NT2/D1 (cell line): Measurements from ENCODE around the gene ZNF516.

Experiments
- DNase-seq: peaks from one replicate; pipeline ENCODE4 v3.0.0-alpha.2; 2011; ENCODE audit warnings: low read depth, low spot score
- H3K27me3 ChIP-seq: 2 replicates; pipeline ENCODE4 v1.6.0; 2011; ENCODE audit warnings: mild to moderate bottlenecking; ENCODE audit not compliant: insufficient read length, insufficient read depth
- H3K36me3 ChIP-seq: 2 replicates; pipeline ENCODE4 v1.6.1; 2011; ENCODE audit warnings: mild to moderate bottlenecking, low read length, mixed read lengths; ENCODE audit not compliant: insufficient read depth, insufficient read length
- H3K4me1 ChIP-seq: 2 replicates; pipeline ENCODE4 v1.5.1; 2011; ENCODE audit not compliant: insufficient read depth, insufficient read length
- H3K4me3 ChIP-seq: 2 replicates; pipeline ENCODE4 v1.5.1; 2011; ENCODE audit warnings: low read depth; ENCODE audit not compliant: insufficient read length
- H3K9ac ChIP-seq: 2 replicates; pipeline ENCODE4 v1.6.0; 2011; ENCODE audit warnings: low read depth; ENCODE audit not compliant: insufficient read length
- H3K9me3 ChIP-seq: 2 replicates; pipeline ENCODE4 v1.5.1; 2011; ENCODE audit warnings: mild to moderate bottlenecking, low read length; ENCODE audit not compliant: insufficient read depth
- SUZ12 ChIP-seq: IDR thresholded peaks from 2 replicates; pipeline ENCODE4 v1.6.1; 2011; ENCODE audit not compliant: insufficient read length, insufficient read depth; ENCODE audit errors: extremely low read depth
- YY1 ChIP-seq: IDR thresholded peaks from 2 replicates; pipeline ENCODE4 v1.6.1; 2011; ENCODE audit not compliant: insufficient read length, insufficient read depth
- ZNF274 ChIP-seq: IDR thresholded peaks from 2 replicates; pipeline ENCODE4 v1.6.1; 2011; ENCODE audit warnings: mild to moderate bottlenecking, low read depth, low read length

The ZNF516 gene

DNA sequence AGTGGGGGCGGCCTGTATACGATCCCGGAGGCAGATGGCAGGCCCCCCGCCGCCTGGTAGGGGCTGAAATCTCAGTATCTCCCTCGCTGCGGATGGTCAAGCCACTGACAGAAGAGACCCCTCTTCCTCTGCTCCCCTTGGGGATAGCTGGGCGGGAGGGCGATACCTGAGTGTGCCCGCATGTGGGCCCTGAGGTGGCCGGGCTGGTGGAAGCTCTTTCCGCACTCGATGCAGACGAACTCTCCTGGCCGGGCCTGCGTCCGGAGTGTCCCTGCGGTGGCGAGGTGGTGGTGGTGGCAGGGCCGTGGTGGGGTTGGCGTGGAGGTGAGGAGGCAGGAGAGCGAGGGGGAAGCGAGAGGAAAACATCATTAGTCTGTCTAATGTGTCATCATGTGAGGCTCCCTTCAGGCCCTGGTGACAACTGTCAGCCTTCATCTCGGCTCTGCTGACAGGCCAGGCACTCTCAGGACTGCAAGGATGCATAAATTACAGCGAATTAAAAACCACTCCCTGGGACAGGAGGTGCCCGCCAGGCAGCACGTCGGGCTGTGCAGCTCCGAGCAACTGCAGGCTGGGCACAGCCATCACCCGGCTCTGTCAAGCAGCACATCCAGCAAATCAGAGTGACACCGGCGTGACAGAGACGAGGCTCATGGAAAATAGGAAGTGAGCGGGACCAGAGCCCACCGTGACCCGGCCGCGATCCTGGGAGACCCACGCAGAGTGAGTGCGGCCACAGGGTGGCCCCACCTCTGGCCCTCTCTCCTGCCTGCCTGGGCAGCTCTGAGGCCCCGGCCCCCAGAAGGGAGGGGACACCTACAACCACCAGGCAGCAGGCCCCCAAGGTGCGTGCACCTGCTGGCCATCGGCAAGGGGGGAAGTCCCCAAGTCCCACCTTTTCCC, 123.5 kb downstream of the ZNF516 start:
- Histone ChIP-seq H3K9me3 (no peaks in the 10 kb centered on the region), H3K4me1 (no peaks in the 10 kb centered on the region), H3K36me3 (peaks cover 22% of the 10 kb centered on the region), H3K9ac (no peak overlapping the region), H3K27me3 (no peaks in the 10 kb centered on the region), H3K4me3 (no peak overlapping the region)
- no peak for TF ChIP-seq SUZ12
- no peak for TF ChIP-seq ZNF274
- no peak for TF ChIP-seq YY1
- DNase-seq = no peak

DNA sequence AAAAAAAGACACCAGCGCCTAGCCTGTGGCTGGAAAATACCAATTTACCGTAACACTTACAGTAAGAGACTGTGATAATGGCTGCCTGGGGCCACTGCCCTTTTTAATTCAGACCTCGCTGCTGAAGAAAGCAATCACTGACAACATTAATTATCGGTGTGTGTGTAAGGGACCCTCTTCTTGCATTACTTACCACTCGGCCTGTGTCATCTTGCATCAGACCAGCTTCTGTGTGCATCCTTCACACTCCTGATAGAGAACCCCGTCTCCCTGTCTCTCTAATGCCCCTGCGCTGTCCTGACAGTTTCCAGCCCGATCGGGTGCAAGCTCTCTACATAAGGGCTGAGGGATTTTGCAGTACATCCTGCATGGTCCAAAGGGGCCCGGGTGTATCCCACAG, 124.4 kb downstream of the ZNF516 start:
- Histone ChIP-seq H3K4me3 (no peak overlapping the region), H3K9me3 (no peaks in the 10 kb centered on the region), H3K9ac (no peak overlapping the region), H3K27me3 (no peaks in the 10 kb centered on the region), H3K36me3 (peaks cover 22% of the 10 kb centered on the region), H3K4me1 (no peaks in the 10 kb centered on the region)
- no peak for DNase-seq
- no peak for TF ChIP-seq SUZ12
- TF ChIP-seq YY1 = no peak
- TF ChIP-seq ZNF274 = no peak

DNA sequence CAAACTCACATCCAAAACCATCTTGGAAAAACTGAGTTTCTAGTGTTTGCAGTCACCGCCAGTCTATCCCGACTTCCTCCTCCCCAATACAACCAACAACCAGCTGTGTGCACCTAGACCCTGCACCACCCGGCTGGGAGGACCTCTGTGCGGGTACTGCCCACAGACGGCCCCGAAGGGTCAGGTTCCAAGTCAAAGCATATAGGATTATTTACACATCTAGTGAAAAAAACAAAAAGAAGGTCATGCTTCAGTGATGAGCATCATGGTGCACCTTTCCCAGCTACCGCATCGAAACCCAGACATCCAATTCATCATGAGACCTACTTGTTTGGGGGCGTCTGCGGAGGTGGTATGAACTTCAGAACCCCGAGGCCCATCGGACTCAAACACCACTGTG, 124.8 kb downstream of the ZNF516 start:
- Histone ChIP-seq H3K36me3 (peaks cover 22% of the 10 kb centered on the region), H3K27me3 (no peaks in the 10 kb centered on the region), H3K4me1 (no peaks in the 10 kb centered on the region), H3K9me3 (no peaks in the 10 kb centered on the region), H3K9ac (no peak overlapping the region), H3K4me3 (no peak overlapping the region)
- no peak for DNase-seq
- TF ChIP-seq ZNF274 = no peak
- TF ChIP-seq YY1 = no peak
- no peak for TF ChIP-seq SUZ12

DNA sequence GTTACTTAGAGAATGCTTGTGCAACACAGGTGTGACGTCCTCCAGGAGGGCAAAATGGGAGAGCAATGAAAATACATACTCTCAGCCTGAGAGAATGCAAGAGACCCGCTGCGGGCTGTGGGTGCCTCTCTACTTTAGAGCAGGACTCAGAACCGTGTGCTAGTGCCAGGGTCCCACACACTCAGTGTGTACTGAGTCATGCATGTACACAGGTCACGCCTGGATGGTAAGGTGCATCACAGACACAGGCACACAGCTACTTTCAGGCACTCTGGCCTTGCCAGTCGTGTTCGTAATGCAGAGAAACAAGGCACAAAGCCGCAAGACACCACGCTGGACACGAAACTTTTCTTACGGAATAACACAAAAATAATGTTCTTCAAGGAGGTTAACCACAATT, 125.3 kb downstream of the ZNF516 start:
- Histone ChIP-seq H3K27me3 (no peaks in the 10 kb centered on the region), H3K4me3 (no peak overlapping the region), H3K9ac (no peak overlapping the region), H3K4me1 (no peaks in the 10 kb centered on the region), H3K36me3 (peaks cover 22% of the 10 kb centered on the region), H3K9me3 (no peaks in the 10 kb centered on the region)
- TF ChIP-seq ZNF274 (no peak), SUZ12 (no peak), YY1 (no peak)
- no peak for DNase-seq

DNA sequence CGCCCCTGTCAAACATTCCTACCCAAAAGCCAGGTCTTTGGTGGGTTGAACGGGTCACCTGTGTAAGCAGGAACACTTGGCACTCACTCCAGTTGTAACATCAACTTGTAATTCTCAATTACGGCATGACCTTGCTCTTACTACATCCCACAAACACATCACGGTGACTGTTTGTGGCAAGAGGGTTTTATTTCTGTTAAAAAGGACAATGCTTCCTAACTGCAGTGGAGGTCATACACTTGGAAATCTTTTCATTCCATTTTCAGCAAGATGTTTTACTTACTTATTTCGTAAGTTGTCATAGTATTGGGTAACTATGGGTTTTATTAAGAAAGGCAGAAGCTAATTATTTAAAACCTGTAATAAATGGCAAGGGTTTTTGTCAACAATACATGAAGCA, 126.1 kb downstream of the ZNF516 start:
- Histone ChIP-seq H3K9me3 (no peaks in the 10 kb centered on the region), H3K36me3 (peaks cover 22% of the 10 kb centered on the region), H3K4me3 (no peak overlapping the region), H3K27me3 (no peaks in the 10 kb centered on the region), H3K9ac (no peak overlapping the region), H3K4me1 (no peaks in the 10 kb centered on the region)
- TF ChIP-seq SUZ12 (no peak), ZNF274 (no peak), YY1 (no peak)
- no peak for DNase-seq

DNA sequence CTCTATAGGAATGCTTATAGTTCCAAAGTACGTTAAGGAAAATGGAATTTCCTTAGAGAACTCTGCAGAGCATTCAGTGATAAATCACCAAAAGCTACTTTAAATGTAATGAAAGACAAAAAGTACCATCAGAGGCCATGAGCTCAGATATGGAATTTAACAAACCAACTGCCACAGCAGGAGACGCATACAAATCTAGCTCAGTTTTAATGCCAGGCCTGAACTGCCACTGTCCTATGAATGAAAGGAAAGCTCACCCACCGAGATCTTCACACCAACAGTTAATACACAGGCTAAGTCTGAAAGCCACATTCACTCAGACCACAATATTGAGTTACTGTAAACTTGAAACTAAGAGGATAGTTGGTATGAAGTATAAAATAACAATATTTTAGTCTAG, 126.8 kb downstream of the ZNF516 start:
- Histone ChIP-seq H3K36me3 (peaks cover 22% of the 10 kb centered on the region), H3K9ac (no peak overlapping the region)

DNA sequence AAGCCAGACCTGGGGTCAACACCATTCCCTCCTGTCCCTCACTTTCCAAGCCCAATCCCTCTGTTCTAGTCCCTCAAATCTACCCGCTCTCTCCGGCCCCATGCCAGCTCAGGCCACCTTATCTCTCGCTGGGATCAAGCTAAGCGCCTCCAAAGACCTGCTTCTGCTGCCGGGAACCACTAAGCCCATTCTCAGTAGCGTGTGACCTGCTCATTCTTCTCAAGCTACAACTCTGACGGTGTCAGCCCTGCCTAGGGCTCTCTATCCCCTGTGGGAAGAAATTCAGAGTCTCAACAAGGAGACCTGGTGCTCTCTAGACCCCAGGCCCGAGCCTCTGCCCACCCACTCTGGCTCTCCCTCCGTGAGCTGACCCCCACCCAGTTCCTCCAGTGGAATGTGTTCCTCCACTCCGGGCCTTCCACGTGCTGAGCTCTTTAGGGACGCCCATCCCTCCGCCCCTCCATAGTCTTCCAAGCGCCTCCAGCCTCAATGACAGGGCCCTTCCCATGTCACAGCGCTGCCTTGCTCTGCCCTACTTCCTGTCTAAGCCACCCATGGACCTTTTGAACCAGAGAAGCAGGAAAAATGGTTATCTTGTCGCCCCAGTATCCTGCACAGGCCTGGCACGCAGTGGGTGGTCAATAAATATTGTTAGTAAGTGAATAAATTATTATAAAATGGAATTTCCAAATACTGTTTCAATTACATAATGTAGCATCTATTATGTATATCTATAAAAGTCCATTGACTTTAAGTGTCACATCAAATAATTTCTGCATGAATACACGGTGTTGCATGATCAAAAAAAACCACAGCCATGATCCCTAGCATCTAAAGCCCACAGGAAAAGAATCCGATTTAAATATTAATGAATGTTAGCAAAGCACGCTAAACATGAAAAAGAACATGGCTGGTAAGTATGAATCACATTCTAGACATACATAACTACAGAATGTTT, 127.6 kb downstream of the ZNF516 start:
- DNase-seq = no peak
- Histone ChIP-seq H3K9ac (no peak overlapping the region), H3K36me3 (peaks cover 22% of the 10 kb centered on the region), H3K4me1 (no peaks in the 10 kb centered on the region), H3K9me3 (no peaks in the 10 kb centered on the region), H3K4me3 (no peak overlapping the region), H3K27me3 (no peaks in the 10 kb centered on the region)
- TF ChIP-seq ZNF274 = no peak
- TF ChIP-seq YY1 = no peak
- TF ChIP-seq SUZ12 = no peak

More for the DNA sequence above, 126.8 kb downstream of the ZNF516 start:
- no peak for DNase-seq
- Histone ChIP-seq H3K9me3 (no peaks in the 10 kb centered on the region), H3K27me3 (no peaks in the 10 kb centered on the region), H3K4me3 (no peak overlapping the region), H3K4me1 (no peaks in the 10 kb centered on the region)
- no peak for TF ChIP-seq YY1
- no peak for TF ChIP-seq ZNF274
- TF ChIP-seq SUZ12 = no peak
